ENCODE measurements around the gene CFAP97D1.

The CFAP97D1 gene

GRCh38 chr17:43779145-43780125 is 800 bp upstream of the CFAP97D1 start (continued):
- TF ChIP-seq ZNF146 (tag by site-specific recombination; IDR thresholded peaks at IDR 0.05), result no peak
- TF ChIP-seq ZNF274 (IDR thresholded peaks at IDR 0.05; ENCODE audit: low read length), result no peak
- no peak for TF ChIP-seq ZNF274 (tag by site-specific recombination; IDR thresholded peaks at IDR 0.05; ENCODE audit: borderline replicate concordance)
- no peak for TF ChIP-seq PRDM6 (tag by site-specific recombination; IDR thresholded peaks at IDR 0.05)
- TF ChIP-seq HOXC10 (CRISPR knock-in tag; IDR thresholded peaks at IDR 0.05), result no peak
- TF ChIP-seq ZNF24 (tag by site-specific recombination; IDR thresholded peaks at IDR 0.05), result no peak
- TF ChIP-seq ZNF513 (tag by site-specific recombination; IDR thresholded peaks at IDR 0.05), result no peak
- no peak for TF ChIP-seq OSR2 (tag by site-specific recombination; IDR thresholded peaks at IDR 0.05)
- TF ChIP-seq ZBTB6 (tag by site-specific recombination; IDR thresholded peaks at IDR 0.05), result no peak
- TF ChIP-seq HIC1 (tag by site-specific recombination; IDR thresholded peaks at IDR 0.05), result no peak
- peak; percentile 32 for TF ChIP-seq ZBTB26 (tag by site-specific recombination; optimal IDR thresholded peaks at IDR 0.05)
- TF ChIP-seq ZNF175 (tag by site-specific recombination; IDR thresholded peaks at IDR 0.05), result no peak
- peak; percentile 61; the same call in 1 of the 2 replicates for TF ChIP-seq GLIS2 (tag by site-specific recombination; IDR thresholded peaks at IDR 0.05)
- no peak for TF ChIP-seq ZNF404 (tag by site-specific recombination; IDR thresholded peaks at IDR 0.05)
- TF ChIP-seq YY1 (tag by site-specific recombination; IDR thresholded peaks at IDR 0.05), result no peak
- no peak for TF ChIP-seq ZEB2 (tag by site-specific recombination; IDR thresholded peaks at IDR 0.05)
- TF ChIP-seq WT1 (tag by site-specific recombination; IDR thresholded peaks at IDR 0.05), result 0 out of 2 replicates have a peak, but pooled peaks have one; percentile 28
- TF ChIP-seq PRDM1 (tag by site-specific recombination; IDR thresholded peaks at IDR 0.05), result no peak
- no peak for TF ChIP-seq ZNF747 (tag by site-specific recombination; IDR thresholded peaks at IDR 0.05)
- TF ChIP-seq TRIM28 (IDR thresholded peaks at IDR 0.05; ENCODE audit: borderline replicate concordance, low read length), result no peak
- no peak for TF ChIP-seq ZNF707 (tag by site-specific recombination; IDR thresholded peaks at IDR 0.05)
- TF ChIP-seq ZBTB17 (tag by site-specific recombination; IDR thresholded peaks at IDR 0.05), result 0 out of 2 replicates have a peak, but pooled peaks have one; percentile 8
- TF ChIP-seq ZNF2 (tag by site-specific recombination; IDR thresholded peaks at IDR 0.05), result 0 out of 2 replicates have a peak, but pooled peaks have one; percentile 14
- TF ChIP-seq ZBTB20 (tag by site-specific recombination; IDR thresholded peaks at IDR 0.05), result peak; percentile 50; the same call in 1 of the 2 replicates
- TF ChIP-seq ZSCAN23 (tag by site-specific recombination; IDR thresholded peaks at IDR 0.05), result no peak
- no peak for TF ChIP-seq ZFP69B (tag by site-specific recombination; IDR thresholded peaks at IDR 0.05)
- no peak for TF ChIP-seq ZNF518A (tag by site-specific recombination; conservative IDR thresholded peaks at IDR 0.05; ENCODE audit: low read depth)

Measured in HEK293 (cell line).